Measurements from ENCODE around the gene STAB2. TPM values are rescaled to one million over a fixed set of nuclear protein-coding genes. Genes with fewer than 3 reads are reported as not detected.

The STAB2 gene
- total and polyA plus RNA-seq, 3 donors from 2014 or later, result 1.7 to 15.8 (median 2.7) TPM

DNA sequence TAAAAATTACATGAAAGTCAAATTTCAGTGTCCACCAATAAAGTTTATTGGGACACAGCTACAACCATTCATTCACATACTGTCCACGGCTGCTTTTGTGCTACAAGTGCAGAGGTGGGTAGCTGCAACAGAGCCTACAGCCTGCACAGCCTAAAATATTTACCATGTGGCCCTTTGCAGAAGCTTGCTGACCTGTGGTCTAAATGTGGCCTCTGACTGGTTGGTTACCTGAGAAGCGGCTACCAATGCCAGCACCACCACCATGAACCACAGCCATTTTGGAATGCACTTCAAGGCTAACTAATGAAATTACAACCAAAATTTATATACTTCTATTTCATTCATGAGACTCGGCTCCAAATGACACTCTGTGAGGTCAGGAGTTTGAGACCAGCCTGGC is 195.3 kb downstream of the STAB2 start:
- no peak for TF ChIP-seq POLR2A (IDR thresholded peaks at IDR 0.05)
- TF ChIP-seq, protein P1, sequence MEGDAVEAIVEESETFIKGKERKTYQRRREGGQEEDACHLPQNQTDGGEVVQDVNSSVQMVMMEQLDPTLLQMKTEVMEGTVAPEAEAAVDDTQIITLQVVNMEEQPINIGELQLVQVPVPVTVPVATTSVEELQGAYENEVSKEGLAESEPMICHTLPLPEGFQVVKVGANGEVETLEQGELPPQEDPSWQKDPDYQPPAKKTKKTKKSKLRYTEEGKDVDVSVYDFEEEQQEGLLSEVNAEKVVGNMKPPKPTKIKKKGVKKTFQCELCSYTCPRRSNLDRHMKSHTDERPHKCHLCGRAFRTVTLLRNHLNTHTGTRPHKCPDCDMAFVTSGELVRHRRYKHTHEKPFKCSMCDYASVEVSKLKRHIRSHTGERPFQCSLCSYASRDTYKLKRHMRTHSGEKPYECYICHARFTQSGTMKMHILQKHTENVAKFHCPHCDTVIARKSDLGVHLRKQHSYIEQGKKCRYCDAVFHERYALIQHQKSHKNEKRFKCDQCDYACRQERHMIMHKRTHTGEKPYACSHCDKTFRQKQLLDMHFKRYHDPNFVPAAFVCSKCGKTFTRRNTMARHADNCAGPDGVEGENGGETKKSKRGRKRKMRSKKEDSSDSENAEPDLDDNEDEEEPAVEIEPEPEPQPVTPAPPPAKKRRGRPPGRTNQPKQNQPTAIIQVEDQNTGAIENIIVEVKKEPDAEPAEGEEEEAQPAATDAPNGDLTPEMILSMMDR (IDR thresholded peaks at IDR 0.05), result no peak
- H3K4me3 ChIP-seq, result no peak overlapping the region
- H3K9me3 ChIP-seq, result no peaks in the 10 kb centered on the region
- no peaks in the 10 kb centered on the region for H3K4me1 ChIP-seq
- intact Hi-C loops (cut with DNase I; ENCODE audit: low total_unique reads), result no loop called here
- H3K27ac ChIP-seq, result no peak overlapping the region
- DNase-seq, result no peak
- no peaks in the 10 kb centered on the region for H3K27me3 ChIP-seq
- no peaks in the 10 kb centered on the region for H3K36me3 ChIP-seq (ENCODE audit: low read depth, missing control alignments)
- 93 to 94% methylated on average over 3 of the region's 3 CpGs for WGBS, 2 donors

DNA sequence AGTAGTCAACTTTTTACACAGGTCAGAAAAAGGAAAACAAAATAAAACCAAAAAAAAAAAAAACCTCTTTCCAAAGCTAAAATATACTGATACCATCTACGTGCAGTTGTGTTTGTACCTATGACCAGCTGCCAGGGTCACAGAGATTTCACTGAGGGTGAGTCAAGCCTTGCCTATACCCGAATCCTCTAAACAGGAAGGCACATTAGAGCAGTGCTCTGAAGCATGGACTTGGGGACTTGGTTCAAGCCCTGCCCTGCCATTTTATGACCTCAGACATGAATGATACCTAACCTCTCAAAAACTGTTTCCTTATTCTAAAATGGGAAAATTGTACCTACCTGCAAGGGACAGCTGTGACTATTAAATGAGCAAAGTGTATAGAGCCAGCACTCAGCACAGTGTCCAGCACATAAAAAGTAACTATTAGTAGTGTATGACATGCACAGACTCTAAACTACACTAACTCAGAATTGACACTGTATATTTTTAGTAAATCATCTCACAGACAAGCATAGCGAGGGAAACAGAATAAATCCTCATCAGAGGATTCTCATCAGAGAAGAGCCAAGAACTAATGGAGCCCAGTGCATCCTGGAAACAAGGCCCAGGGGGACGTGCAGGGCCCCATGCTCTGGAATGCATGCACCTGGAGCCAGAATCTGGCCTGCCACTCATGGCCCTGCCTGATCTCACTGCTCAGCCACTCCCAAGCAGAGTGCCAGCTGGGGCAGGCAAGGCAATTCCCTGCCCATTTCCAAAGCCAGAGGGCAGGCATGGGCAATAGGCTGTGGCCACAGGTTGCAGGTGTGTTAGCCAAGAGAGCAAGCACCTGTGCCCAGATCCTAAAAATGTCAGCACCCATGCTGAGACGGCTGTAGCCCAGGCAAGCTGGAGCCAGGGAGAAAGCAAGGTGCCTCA is 196.9 kb downstream of the STAB2 start:
- 91% methylated on average over 5 of the region's 5 CpGs for WGBS, 2 donors
- DNase-seq, result no peak
- H3K36me3 ChIP-seq (ENCODE audit: low read depth, missing control alignments), result no peaks in the 10 kb centered on the region

DNA sequence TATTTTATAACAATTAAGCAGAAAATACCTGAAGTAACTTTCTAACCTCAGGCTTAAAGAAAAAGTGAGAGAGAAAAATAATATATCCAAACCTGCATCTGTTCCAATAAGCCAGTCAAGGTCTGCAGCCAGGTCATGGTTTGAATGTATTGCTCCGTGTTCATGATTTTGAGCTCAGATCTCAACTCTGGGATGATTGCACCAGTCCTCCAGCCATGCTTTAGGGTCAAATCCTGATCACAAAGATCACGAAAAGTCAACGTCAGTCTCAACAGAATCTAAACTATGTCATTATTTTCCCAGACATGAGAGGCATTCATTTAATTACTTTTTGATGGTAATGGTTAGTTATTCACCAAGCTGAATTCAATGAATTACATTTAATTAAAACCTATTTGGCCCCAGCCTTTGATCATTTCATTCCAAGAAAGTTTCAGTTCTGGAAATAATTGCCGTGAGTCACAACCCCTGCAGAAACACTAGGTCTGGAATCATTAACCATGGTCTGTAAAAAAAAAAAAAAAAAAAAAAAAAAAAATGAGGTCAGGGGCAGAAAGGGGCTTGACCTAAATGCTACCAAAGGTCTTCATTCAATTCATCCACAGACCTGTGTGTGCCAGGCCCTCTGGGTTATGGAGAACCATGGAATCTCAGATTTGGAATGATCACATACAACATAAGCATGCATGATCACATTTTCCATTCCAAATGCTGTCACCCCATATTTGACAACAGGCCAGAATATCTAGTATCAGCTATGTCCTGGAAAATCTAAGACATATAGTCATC is 198.4 kb downstream of the STAB2 start:
- no peaks in the 10 kb centered on the region for H3K36me3 ChIP-seq (ENCODE audit: low read depth, missing control alignments)
- 80 to 98% methylated on average over 4 of the region's 4 CpGs for WGBS, 2 donors
- TF ChIP-seq, protein P1 (IDR thresholded peaks at IDR 0.05), result no peak
- no peak for TF ChIP-seq POLR2A (IDR thresholded peaks at IDR 0.05)
- H3K27me3 ChIP-seq, result no peaks in the 10 kb centered on the region
- no peak overlapping the region for H3K27ac ChIP-seq
- DNase-seq, result no peak
- no peaks in the 10 kb centered on the region for H3K4me1 ChIP-seq
- H3K4me3 ChIP-seq, result no peak overlapping the region
- H3K9me3 ChIP-seq, result no peaks in the 10 kb centered on the region
- intact Hi-C loops (cut with DNase I; ENCODE audit: low total_unique reads), result no loop called here

More for the DNA sequence above, 196.9 kb downstream of the STAB2 start:
- no peak overlapping the region for H3K27ac ChIP-seq
- H3K9me3 ChIP-seq, result no peaks in the 10 kb centered on the region
- TF ChIP-seq POLR2A (IDR thresholded peaks at IDR 0.05), result no peak
- TF ChIP-seq, protein P1 (IDR thresholded peaks at IDR 0.05), result no peak
- H3K4me3 ChIP-seq, result no peak overlapping the region
- intact Hi-C loops (cut with DNase I; ENCODE audit: low total_unique reads), result no loop called here
- no peaks in the 10 kb centered on the region for H3K27me3 ChIP-seq
- H3K4me1 ChIP-seq, result no peaks in the 10 kb centered on the region

DNA sequence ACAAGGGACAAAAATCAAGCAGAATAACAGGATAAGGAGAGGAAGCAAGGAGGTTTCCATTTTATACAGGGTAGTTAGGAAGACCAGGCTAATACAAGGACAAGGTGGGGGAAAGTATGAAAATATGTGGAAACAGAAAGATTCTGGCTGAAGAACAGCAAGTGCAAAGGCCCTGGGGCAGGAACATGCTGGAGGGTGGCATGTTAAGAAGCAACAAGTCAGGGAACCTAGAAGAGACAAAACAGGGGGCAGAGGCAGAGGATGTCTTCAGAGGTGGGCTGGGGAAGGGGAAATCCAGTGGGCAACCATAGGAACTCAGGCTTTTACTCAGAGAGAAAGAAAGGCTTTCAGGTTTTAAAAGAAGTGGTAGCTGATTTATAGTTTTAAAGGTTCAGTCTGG is 199.1 kb downstream of the STAB2 start:
- DNase-seq, result no peak
- TF ChIP-seq POLR2A (IDR thresholded peaks at IDR 0.05), result no peak
- H3K27ac ChIP-seq, result no peak overlapping the region
- H3K36me3 ChIP-seq (ENCODE audit: low read depth, missing control alignments), result no peaks in the 10 kb centered on the region
- intact Hi-C loops (cut with DNase I; ENCODE audit: low total_unique reads), result no loop called here
- H3K9me3 ChIP-seq, result no peaks in the 10 kb centered on the region
- no peaks in the 10 kb centered on the region for H3K27me3 ChIP-seq
- no peak overlapping the region for H3K4me3 ChIP-seq
- no peaks in the 10 kb centered on the region for H3K4me1 ChIP-seq

DNA sequence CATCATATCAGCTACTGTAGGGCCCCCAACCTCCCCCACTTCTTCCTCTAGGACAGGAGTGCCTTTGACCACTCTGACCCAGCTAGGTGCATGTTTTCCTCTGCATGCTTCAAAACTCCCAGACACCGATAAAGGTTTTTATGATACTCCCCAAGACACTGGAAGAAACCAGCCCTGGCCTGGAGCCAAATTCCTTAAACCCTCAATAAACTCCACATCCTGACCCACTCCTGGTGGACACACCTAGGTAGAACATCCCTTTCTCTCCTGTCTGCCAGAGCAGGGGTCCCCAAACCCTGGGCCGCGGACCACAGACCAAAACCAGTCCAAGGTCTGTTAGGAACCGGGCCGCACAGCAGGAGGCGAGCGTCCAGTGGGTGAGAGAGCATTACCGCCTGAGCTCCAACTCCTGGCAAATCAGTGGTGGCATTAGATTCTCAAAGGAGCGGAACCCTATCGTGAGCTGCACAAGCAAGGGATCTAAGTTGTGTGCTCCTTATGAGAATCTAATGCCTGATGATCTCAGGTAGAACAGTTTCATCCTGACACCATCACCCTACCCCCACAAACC is 204.4 kb downstream of the STAB2 start:
- TF ChIP-seq POLR2A (IDR thresholded peaks at IDR 0.05), result no peak
- TF ChIP-seq, protein P1 (IDR thresholded peaks at IDR 0.05), result no peak
- Histone ChIP-seq H3K9me3 (no peaks in the 10 kb centered on the region), H3K27me3 (no peaks in the 10 kb centered on the region), H3K27ac (no peak overlapping the region), H3K4me1 (peaks cover 3% of the 10 kb centered on the region), H3K4me3 (no peak overlapping the region), H3K36me3 (ENCODE audit: low read depth, missing control alignments) (no peaks in the 10 kb centered on the region)
- intact Hi-C loops (cut with DNase I; ENCODE audit: low total_unique reads), result no loop called here
- 88 to 94% methylated on average over 10 of the region's 10 CpGs for WGBS, 2 donors
- no peak for DNase-seq
